ENCODE measurements around the gene RAB4A.
A peak's percentile ranks its signal among the peaks of the same experiment; 100 is the strongest.

Gene RAB4A

GRCh38 chr1:229252228-229252984 is 18.5 kb upstream of the RAB4A start:
- no peak for DNase-seq (ENCODE audit: low read depth in 1 of 2, low spot score in 1 of 2)
- Histone ChIP-seq H3K27ac (replicated peaks) (peak overlapping the region; percentile 91), H3K27me3 (ENCODE audit: insufficient read depth, poor library complexity, severe bottlenecking) (no peaks in the 10 kb centered on the region), H3K4me3 (replicated peaks; ENCODE audit: insufficient read depth, low read length) (no peak overlapping the region)
- TF ChIP-seq CTCF (IDR thresholded peaks at IDR 0.05; ENCODE audit: insufficient read depth, low read length) (no peak), GABPA (IDR thresholded peaks at IDR 0.05; ENCODE audit: low read depth) (no peak), POLR2AphosphoS5 (IDR thresholded peaks at IDR 0.05; ENCODE audit: low read depth) (no peak), SPI1 (IDR thresholded peaks at IDR 0.05; ENCODE audit: borderline replicate concordance, low read depth) (no peak)
- TF ChIP-seq, protein P1, sequence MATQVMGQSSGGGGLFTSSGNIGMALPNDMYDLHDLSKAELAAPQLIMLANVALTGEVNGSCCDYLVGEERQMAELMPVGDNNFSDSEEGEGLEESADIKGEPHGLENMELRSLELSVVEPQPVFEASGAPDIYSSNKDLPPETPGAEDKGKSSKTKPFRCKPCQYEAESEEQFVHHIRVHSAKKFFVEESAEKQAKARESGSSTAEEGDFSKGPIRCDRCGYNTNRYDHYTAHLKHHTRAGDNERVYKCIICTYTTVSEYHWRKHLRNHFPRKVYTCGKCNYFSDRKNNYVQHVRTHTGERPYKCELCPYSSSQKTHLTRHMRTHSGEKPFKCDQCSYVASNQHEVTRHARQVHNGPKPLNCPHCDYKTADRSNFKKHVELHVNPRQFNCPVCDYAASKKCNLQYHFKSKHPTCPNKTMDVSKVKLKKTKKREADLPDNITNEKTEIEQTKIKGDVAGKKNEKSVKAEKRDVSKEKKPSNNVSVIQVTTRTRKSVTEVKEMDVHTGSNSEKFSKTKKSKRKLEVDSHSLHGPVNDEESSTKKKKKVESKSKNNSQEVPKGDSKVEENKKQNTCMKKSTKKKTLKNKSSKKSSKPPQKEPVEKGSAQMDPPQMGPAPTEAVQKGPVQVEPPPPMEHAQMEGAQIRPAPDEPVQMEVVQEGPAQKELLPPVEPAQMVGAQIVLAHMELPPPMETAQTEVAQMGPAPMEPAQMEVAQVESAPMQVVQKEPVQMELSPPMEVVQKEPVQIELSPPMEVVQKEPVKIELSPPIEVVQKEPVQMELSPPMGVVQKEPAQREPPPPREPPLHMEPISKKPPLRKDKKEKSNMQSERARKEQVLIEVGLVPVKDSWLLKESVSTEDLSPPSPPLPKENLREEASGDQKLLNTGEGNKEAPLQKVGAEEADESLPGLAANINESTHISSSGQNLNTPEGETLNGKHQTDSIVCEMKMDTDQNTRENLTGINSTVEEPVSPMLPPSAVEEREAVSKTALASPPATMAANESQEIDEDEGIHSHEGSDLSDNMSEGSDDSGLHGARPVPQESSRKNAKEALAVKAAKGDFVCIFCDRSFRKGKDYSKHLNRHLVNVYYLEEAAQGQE (IDR thresholded peaks at IDR 0.05; ENCODE audit: insufficient replicate concordance, low read depth): no peak

GRCh38 chr1:229253151-229253974 is 17.5 kb upstream of the RAB4A start:
- H3K27ac ChIP-seq (replicated peaks): peak overlapping the region; percentile 91
- peak in 1 of 2 experiments; percentile 64 for DNase-seq (ENCODE audit: low read depth in 1 of 2, low spot score in 1 of 2)
- peak overlapping the region; percentile 15; the same call in 1 of the 2 replicates for H3K4me3 ChIP-seq (replicated peaks; ENCODE audit: insufficient read depth, low read length)
- no peaks in the 10 kb centered on the region for H3K27me3 ChIP-seq (ENCODE audit: insufficient read depth, poor library complexity, severe bottlenecking)
- TF ChIP-seq GABPA (IDR thresholded peaks at IDR 0.05; ENCODE audit: low read depth): no peak

DNA sequence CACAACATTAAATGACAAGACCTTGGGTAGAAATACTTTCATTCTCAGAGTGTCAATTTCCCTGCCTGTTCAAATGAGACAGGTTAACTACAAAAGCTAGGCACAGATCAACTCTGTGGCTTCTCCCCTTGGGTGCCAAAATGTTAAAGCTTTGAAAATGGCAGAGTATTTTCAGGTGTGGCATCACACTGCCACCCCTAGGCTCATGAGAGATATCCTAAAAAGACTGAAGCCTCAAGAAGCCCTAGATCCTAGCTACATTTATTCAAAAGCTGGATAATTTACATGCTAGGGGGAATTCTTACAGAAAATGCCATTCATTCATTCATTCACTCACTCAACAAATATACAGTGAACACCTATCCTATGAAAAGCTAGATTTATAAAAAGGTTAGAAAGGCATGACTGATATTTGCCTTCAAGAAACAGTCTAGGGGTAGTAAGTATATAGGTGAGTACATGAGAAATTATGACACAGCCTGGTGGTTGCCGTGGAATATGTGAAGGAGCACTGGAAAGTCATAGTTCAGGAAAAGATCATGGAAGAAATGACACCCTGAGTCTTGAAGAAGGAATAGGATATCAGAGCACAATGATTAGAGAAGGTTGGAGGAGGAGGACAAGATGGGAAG is 15.9 kb upstream of the RAB4A start:
- TF ChIP-seq CTCF (IDR thresholded peaks at IDR 0.05; ENCODE audit: insufficient read depth, low read length): no peak
- no peak for TF ChIP-seq GABPA (IDR thresholded peaks at IDR 0.05; ENCODE audit: low read depth)
- no peak for TF ChIP-seq SPI1 (IDR thresholded peaks at IDR 0.05; ENCODE audit: borderline replicate concordance, low read depth)
- DNase-seq (ENCODE audit: low read depth in 1 of 2, low spot score in 1 of 2): peak in 1 of 2 experiments; percentile 56
- H3K27ac ChIP-seq (replicated peaks): no peak overlapping the region
- H3K27me3 ChIP-seq (ENCODE audit: insufficient read depth, poor library complexity, severe bottlenecking): no peaks in the 10 kb centered on the region
- no peak overlapping the region for H3K4me3 ChIP-seq (replicated peaks; ENCODE audit: insufficient read depth, low read length)

DNA sequence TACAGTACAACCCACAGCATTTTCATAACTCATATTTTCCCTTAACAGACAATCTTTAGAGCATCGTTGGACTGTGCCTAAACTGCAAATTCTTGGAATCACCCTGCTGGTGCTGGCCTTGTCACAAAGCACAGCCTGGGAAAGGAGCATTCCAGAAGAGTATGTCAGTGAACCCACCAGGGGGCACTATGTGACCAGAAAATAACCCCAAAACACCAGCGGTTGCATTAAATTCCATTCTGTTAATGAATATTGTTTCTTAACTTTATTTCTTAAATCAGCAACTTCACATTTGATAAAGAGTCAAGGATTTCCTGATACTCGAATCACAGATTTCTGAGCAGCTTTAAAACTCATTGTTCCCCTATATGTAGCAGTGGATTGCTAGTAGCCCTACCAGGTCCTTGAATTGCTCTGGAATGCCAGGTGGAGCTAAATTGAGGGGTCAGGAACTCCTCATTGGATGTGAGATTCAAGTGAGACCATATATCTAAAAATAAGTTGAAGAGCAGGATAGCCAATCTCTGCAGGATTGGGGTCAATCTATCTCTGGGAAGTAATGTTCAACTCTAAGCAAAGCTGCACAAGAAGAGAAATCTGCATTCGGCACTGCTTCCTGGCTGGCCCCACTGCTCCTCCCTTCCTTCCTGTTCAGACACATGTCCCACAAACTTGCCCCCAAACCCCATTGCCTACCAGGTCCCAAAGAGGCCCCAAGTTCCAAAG is 12.7 kb upstream of the RAB4A start:
- Histone ChIP-seq H3K4me3 (replicated peaks; ENCODE audit: insufficient read depth, low read length) (no peak overlapping the region), H3K27ac (replicated peaks) (no peak overlapping the region), H3K27me3 (ENCODE audit: insufficient read depth, poor library complexity, severe bottlenecking) (no peaks in the 10 kb centered on the region)
- TF ChIP-seq SPI1 (IDR thresholded peaks at IDR 0.05; ENCODE audit: borderline replicate concordance, low read depth): no peak
- TF ChIP-seq, protein P1 (IDR thresholded peaks at IDR 0.05; ENCODE audit: insufficient replicate concordance, low read depth): no peak
- TF ChIP-seq GABPA (IDR thresholded peaks at IDR 0.05; ENCODE audit: low read depth): no peak
- TF ChIP-seq POLR2AphosphoS5 (IDR thresholded peaks at IDR 0.05; ENCODE audit: low read depth): no peak
- peak; percentile 50 for TF ChIP-seq CTCF (IDR thresholded peaks at IDR 0.05; ENCODE audit: insufficient read depth, low read length)
- DNase-seq (ENCODE audit: low read depth in 1 of 2, low spot score in 1 of 2): peak in 1 of 2 experiments; percentile 55
